Naive thymus-derived CD4-positive, alpha-beta T cell (primary cell): ENCODE measurements around the gene IP6K3. TPM values are rescaled to one million over a fixed set of nuclear protein-coding genes. Genes with fewer than 3 reads are reported as not detected.
A peak's percentile ranks its signal among the peaks of the same experiment; 100 is the strongest.

Experiments
- ATAC-seq: fragments of 150-1000 bp; cut with Tn5 transposase; 2 replicates; pipeline ENCODE4 v1.10.0; 2021; ENCODE audit warnings: mild to moderate bottlenecking, moderate library complexity
- CTCF ChIA-PET: fragments of 350-600 bp; sonication (Branson Sonifier 250); formaldehyde crosslinking; loops from one replicate; lab custom pipeline; 2021; ENCODE audit warnings: antibody characterized with exemption; lab: Charles Lee
- POLR2A ChIA-PET: fragments of 350-600 bp; sonication (Branson Sonifier 250); formaldehyde crosslinking; loops from one replicate; lab custom pipeline; 2021; ENCODE audit warnings: antibody characterized with exemption, inconsistent platforms; lab: Charles Lee
- DNase-seq, 9 donors: peaks; one replicate each; pipeline versions ENCODE4 v3.0.0 to v3.0.0-alpha.2; 2020 to 2022; ENCODE audit warnings: mixed read lengths in 1 of 9
- H3K27ac ChIP-seq: one replicate; pipeline ENCODE4 v1.7.0; 2013; ENCODE audit warnings: mild to moderate bottlenecking, low read depth, low read length, moderate library complexity
- H3K27me3 ChIP-seq, 2 donors: one replicate each; pipeline ENCODE4 v1.7.0; 2013; ENCODE audit warnings: low read length in 2 of 2, mild to moderate bottlenecking in 2 of 2, moderate library complexity in 2 of 2; ENCODE audit not compliant: control insufficient read depth in 2 of 2, insufficient read depth in 2 of 2
- H3K36me3 ChIP-seq, 3 experiments: 1 replicate in 2 of 3; 2 replicates in 1 of 3; pipeline ENCODE4 v1.7.0; 2013; ENCODE audit warnings: low read length in 3 of 3, mild to moderate bottlenecking in 3 of 3, moderate library complexity in 1 of 3; ENCODE audit not compliant: insufficient read depth in 3 of 3, control insufficient read depth in 2 of 3
- H3K4me1 ChIP-seq, 2 donors: one replicate each; pipeline ENCODE4 v1.7.0; 2013; ENCODE audit warnings: low read length in 2 of 2, mild to moderate bottlenecking in 2 of 2, moderate library complexity in 1 of 2; ENCODE audit not compliant: control insufficient read depth in 2 of 2, insufficient read depth in 2 of 2
- H3K4me3 ChIP-seq: 2 replicates; pipeline ENCODE4 v1.7.0; 2013; ENCODE audit warnings: mild to moderate bottlenecking, low read length
- H3K9me3 ChIP-seq, 3 experiments: 1 replicate in 2 of 3; 2 replicates in 1 of 3; pipeline ENCODE4 v1.7.0; 2013; ENCODE audit warnings: low read length in 3 of 3; ENCODE audit not compliant: control insufficient read depth in 2 of 3
- H3K27ac Mint-ChIP-seq, 9 donors: one replicate each; pipeline ENCODE4 v1.8.0; 2020 to 2022; ENCODE audit warnings: mixed read lengths in 9 of 9, mild to moderate bottlenecking in 8 of 9, moderate library complexity in 5 of 9, inconsistent platforms in 2 of 9
- H3K27me3 Mint-ChIP-seq, 5 donors: one replicate each; pipeline ENCODE4 v1.8.0; 2021 to 2022; ENCODE audit warnings: mixed read lengths in 5 of 5, mild to moderate bottlenecking in 1 of 5
- H3K36me3 Mint-ChIP-seq, 5 donors: one replicate each; pipeline ENCODE4 v1.8.0; 2020 to 2022; ENCODE audit warnings: mixed read lengths in 5 of 5, mild to moderate bottlenecking in 3 of 5, inconsistent platforms in 1 of 5
- H3K4me1 Mint-ChIP-seq, 7 donors: one replicate each; pipeline ENCODE4 v1.8.0; 2020 to 2022; ENCODE audit warnings: mixed read lengths in 7 of 7, mild to moderate bottlenecking in 3 of 7, inconsistent platforms in 1 of 7
- H3K4me3 Mint-ChIP-seq, 10 donors: one replicate each; pipeline ENCODE4 v1.8.0; 2020 to 2022; ENCODE audit warnings: mild to moderate bottlenecking in 10 of 10, mixed read lengths in 10 of 10, moderate library complexity in 6 of 10, inconsistent platforms in 2 of 10
- H3K9me3 Mint-ChIP-seq, 11 donors: one replicate each; pipeline ENCODE4 v1.8.0; 2020 to 2022; ENCODE audit warnings: mixed read lengths in 11 of 11, mild to moderate bottlenecking in 4 of 11, inconsistent platforms in 1 of 11, moderate library complexity in 1 of 11
- intact Hi-C, 2 donors: fragments of 100-400 bp; cut with micrococcal nuclease; formaldehyde crosslinking; loops; one replicate each; pipeline ENCODE4 v1.15.1; 2023
- polyA plus RNA-seq, 2 donors: library from polyadenylated mRNA; unstranded; fragments of 300-500 nt; fragmentation: Illumina TruSeq; gene quantifications; one replicate each; pipeline ENCODE4 v1.2.3, GENCODE V29; 2021
- total RNA-seq, 6 experiments: library from RNA in 5 of 6; stranded (reverse) in 5 of 6; gene quantifications; 1 replicate in 5 of 6; 2 replicates in 1 of 6; pipeline ENCODE4 v1.2.3 and lab custom pipeline; 2021 to 2026

IP6K3 gene
- total and polyA plus RNA-seq, 7 experiments from 2014 or later, result not detected

DNA sequence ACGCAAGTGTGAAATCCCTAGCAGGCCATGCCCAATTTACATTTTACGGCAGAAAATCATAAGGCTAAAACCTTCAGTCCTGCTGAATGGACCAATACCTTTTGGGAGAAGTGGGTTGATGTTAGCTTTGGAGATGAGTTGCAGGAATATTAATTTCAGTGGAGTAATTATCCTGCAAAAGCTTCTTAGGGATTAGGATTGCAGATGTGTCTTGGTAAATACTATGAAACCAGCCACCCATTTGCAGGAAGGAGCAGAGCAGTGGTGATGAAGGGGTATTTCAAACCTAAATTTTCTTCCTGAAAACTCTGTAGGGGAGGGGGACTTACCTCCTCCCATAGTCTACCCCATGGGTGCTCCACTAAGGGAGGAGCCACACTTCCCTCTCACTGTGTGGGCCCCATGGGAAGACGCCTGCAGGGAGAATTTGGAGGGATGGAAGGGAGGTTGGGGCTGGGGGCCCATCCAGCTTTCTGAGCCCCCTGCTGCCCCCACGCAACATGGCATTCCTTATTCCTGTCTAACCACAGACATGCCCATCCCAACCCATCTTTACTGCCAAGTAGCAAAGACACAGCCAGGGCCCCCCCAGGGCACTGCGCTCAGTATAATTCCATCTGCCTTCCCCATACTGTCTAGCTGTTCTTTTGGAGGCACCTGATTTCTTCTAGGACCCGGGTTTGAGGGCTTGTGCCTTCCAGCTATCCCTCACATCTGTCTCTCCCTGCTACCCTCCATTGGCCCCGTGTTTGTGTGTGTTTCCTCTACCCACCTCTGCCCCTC lies 20.6 kb downstream of the IP6K3 start:
- no peaks in the 10 kb centered on the region for H3K9me3 ChIP-seq
- CTCF ChIA-PET, result interaction anchor here (1.0 kb wide), 1 partner anchor 15 kb away, joined by 3 read pairs; the partner anchor contains the start of gene UQCC2
- H3K4me3 ChIP-seq, result no peak overlapping the region
- Mint-ChIP-seq H3K9me3 (no peaks in the 10 kb centered on the region), H3K4me1 (peaks cover 9 to 37% (median 28%) of the 10 kb centered on the region in 7 donors), H3K4me3 (no peak overlapping the region), H3K27me3 (peaks cover 0 to 36% (median 0%) of the 10 kb centered on the region in 5 donors), H3K36me3 (no peaks in the 10 kb centered on the region), H3K27ac (peak overlapping the region in 3 of 9 donors; percentile 61 to 82 (median 81))
- POLR2A ChIA-PET, result interaction anchor here (0.6 to 1.2 kb wide), 2 partner anchors 15 to 1339 kb away, joined by 3 to 5 read pairs; no protein-coding TSS in a partner anchor
- H3K27ac ChIP-seq, result no peak overlapping the region
- DNase-seq, result no peak
- H3K4me1 ChIP-seq, result peaks cover 0 to 18% of the 10 kb centered on the region in 2 donors
- intact Hi-C loops, result no loop called here
- ATAC-seq, result no peak
- no peaks in the 10 kb centered on the region for H3K36me3 ChIP-seq
- no peaks in the 10 kb centered on the region for H3K27me3 ChIP-seq

DNA sequence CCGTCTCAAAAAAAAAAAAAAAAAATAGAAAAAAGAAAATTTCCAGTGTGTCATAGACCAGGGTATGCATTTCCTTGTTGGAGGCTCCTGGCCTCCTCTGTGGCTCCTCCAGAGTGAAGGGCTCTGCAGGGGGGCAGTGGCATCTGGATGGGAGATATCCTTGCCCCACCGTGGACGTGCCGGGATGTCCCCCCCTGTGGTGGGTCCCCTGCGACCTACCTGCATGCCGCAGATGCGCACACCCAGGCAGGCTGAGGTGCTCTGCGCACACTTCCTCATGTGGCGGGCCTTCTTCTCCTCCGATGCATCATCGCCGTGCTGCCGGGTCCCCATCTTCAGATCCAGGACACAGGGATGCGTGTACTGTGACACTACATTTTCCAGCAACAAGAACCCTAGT lies 21.5 kb downstream of the IP6K3 start:
- H3K27ac Mint-ChIP-seq, result peak overlapping the region in 2 of 9 donors; percentile 71 to 81
- ChIA-PET CTCF (interaction anchor here (0.8 to 1.9 kb wide), 3 partner anchors 12 to 140 kb away, joined by 3 to 5 read pairs (median 3); partner anchors contain the start of gene UQCC2), POLR2A (interaction anchor here (0.6 to 1.7 kb wide), 2 partner anchors 14 to 1339 kb away, joined by 3 to 8 read pairs; partner anchors contain the start of gene UQCC2)
- peak overlapping the region in 1 of 10 donors; percentile 51 for H3K4me3 Mint-ChIP-seq
- DNase-seq, result no peak
- H3K9me3 ChIP-seq, result no peaks in the 10 kb centered on the region
- H3K4me3 ChIP-seq, result no peak overlapping the region
- H3K36me3 ChIP-seq, result no peaks in the 10 kb centered on the region
- peaks cover 0 to 18% of the 10 kb centered on the region in 2 donors for H3K4me1 ChIP-seq
- peaks cover 0 to 42% (median 3%) of the 10 kb centered on the region in 5 donors for H3K27me3 Mint-ChIP-seq
- no peaks in the 10 kb centered on the region for H3K36me3 Mint-ChIP-seq
- H3K27me3 ChIP-seq, result no peaks in the 10 kb centered on the region
- no peak for ATAC-seq
- no peak overlapping the region for H3K27ac ChIP-seq
- H3K4me1 Mint-ChIP-seq, result peaks cover 9 to 37% (median 28%) of the 10 kb centered on the region in 7 donors
- intact Hi-C loops, result no loop called here
- H3K9me3 Mint-ChIP-seq, result no peaks in the 10 kb centered on the region

DNA sequence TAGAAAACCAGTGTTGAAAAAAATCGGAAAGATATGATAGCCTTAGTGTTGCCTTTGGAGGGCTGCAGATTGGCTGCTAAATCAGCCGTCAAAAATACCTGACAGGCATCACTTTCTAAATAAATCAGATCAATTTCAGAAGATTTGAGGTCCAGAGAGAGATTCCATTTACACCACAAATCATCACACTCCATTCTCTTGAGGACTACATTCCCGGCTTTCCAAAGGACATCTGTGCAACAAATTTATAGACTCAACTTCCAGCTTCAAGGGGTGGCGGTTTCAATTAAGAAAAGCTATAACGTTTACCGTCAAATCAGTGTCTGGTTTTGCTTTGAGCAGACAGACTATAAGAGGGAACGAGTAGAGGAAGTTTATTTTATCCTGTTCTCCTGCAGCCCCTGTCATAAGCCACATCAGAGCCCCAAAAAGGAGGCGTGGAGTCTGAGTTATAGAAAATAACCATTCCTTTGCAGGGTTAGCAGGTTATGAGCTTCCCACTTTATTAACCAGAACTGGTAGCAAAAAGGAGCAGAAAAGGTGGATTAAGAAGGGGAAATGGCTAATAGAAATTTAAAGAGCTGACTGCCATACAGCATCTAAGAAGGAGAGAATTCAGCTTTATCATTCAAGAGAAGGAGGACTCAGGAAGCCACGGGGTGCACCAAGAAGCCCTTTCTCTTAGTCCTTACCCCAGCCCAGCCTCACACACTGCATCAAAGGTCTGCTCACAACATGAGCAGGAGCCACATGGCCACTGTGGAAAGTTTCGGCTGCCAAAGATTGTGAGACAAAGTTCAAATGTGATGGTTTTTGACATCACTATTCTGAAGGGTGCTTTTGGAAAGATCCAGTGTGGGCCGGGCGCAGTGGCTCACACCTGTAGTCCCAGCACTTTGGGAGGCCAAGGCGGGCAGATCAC lies 22.3 kb downstream of the IP6K3 start:
- H3K27ac ChIP-seq, result peak overlapping the region; percentile 51
- H3K27me3 ChIP-seq, result no peaks in the 10 kb centered on the region
- ATAC-seq (peak; percentile 61), DNase-seq (peak in 7 of 9 donors; percentile 16 to 42 (median 34))
- no peaks in the 10 kb centered on the region for H3K36me3 ChIP-seq
- intact Hi-C loops, result no loop called here
- H3K9me3 Mint-ChIP-seq, result no peaks in the 10 kb centered on the region
- H3K4me1 Mint-ChIP-seq, result peaks cover 9 to 37% (median 28%) of the 10 kb centered on the region in 7 donors
- peaks cover 0 to 18% of the 10 kb centered on the region in 2 donors for H3K4me1 ChIP-seq
- peak overlapping the region in 9 of 10 donors; percentile 59 to 81 (median 75) for H3K4me3 Mint-ChIP-seq
- no peaks in the 10 kb centered on the region for H3K36me3 Mint-ChIP-seq
- no peak overlapping the region for H3K4me3 ChIP-seq
- no peaks in the 10 kb centered on the region for H3K9me3 ChIP-seq
- peak overlapping the region in 8 of 9 donors; percentile 13 to 96 (median 80) for H3K27ac Mint-ChIP-seq
- peaks cover 0 to 45% (median 5%) of the 10 kb centered on the region in 5 donors for H3K27me3 Mint-ChIP-seq
- ChIA-PET POLR2A (interaction anchor here (1.1 to 1.7 kb wide), 5 partner anchors 9 to 104 kb away, joined by 3 to 8 read pairs (median 5); partner anchors contain the start of genes ITPR3 and UQCC2), CTCF (interaction anchor here (0.8 to 2.3 kb wide), 4 partner anchors 11 to 139 kb away, joined by 3 to 12 read pairs (median 6); partner anchors contain the start of gene UQCC2)

DNA sequence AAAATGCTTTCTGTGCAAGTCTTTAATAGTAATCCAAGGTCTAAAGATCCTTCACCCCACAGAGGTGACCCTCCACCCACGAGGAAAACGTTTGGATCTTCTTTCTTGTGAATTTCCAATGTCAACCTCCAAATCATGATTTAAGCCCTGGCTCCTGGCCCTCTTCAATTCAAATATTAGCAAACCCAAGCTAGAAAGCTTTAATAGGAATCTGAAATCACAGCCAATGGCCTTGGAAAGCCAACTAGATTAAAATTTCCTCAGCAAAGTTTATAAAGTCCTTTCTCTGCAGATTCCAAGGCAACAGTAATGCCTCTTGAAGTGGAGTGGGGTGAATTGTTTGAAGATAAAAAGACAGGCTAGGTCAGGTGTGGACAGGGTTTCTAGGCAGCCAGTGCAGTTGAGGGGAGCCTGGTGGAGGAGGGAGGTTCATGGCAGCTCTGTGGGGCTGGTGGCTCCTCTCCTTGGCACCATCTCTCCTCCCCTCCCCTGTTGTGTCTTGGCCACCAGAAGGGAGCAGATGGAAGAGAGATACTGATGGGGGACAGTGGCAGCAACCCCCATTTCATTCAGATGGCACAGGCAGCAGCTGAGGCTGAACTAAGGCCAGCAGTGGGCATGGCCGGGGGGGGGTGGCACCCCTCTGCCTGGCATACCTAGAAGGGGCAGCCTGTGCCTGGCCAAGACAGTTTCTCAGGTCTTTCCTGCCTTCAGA lies 23.2 kb downstream of the IP6K3 start:
- Histone ChIP-seq H3K36me3 (no peaks in the 10 kb centered on the region), H3K27ac (no peak overlapping the region), H3K27me3 (no peaks in the 10 kb centered on the region), H3K4me1 (peaks cover 0 to 18% of the 10 kb centered on the region in 2 donors), H3K9me3 (no peaks in the 10 kb centered on the region), H3K4me3 (no peak overlapping the region)
- Mint-ChIP-seq H3K4me1 (peaks cover 9 to 37% (median 28%) of the 10 kb centered on the region in 7 donors), H3K27ac (peak overlapping the region in 8 of 9 donors; percentile 56 to 96 (median 81)), H3K4me3 (peak overlapping the region in 9 of 10 donors; percentile 59 to 81 (median 75)), H3K27me3 (peaks cover 0 to 46% (median 5%) of the 10 kb centered on the region in 5 donors), H3K9me3 (no peaks in the 10 kb centered on the region), H3K36me3 (no peaks in the 10 kb centered on the region)
- intact Hi-C loops, result no loop called here
- DNase-seq (no peak), ATAC-seq (no peak)
- ChIA-PET CTCF (interaction anchor here (0.6 to 2.3 kb wide), 5 partner anchors 10 to 452 kb away, joined by 3 to 12 read pairs (median 5); partner anchors contain the start of gene UQCC2), POLR2A (interaction anchor here (0.9 to 1.7 kb wide), 6 partner anchors 8 to 103 kb away, joined by 3 to 8 read pairs (median 4); partner anchors contain the start of genes ITPR3 and UQCC2)

DNA sequence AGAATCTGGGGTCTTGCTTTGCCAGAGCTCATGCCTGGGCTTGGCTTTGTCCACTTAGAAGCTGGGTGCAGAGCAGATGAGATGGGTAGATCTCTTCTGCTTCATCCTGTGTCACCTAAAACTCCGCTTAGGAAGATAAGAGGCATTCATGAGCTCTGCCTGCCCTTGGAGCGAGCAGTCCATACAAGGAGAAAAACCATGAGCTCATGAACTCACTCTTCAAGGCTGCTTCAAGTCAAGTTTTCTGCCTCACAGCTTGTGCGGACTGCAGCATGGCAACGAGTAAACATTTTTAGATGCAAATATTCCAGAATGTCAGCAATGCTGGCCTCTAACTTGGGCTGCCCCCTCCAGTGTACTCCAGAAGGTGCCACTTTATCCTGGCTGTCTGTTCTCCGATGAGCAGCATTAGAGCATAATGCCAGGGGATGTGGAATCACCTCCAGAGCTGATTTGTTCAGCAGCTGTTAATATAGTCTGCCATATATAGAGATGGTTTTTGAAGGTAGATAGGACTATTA lies 24.5 kb downstream of the IP6K3 start:
- intact Hi-C loops, result no loop called here
- POLR2A ChIA-PET, result interaction anchor here (0.9 to 1.0 kb wide), 2 partner anchors 11 to 22 kb away, joined by 3 to 4 read pairs; partner anchors contain the start of gene UQCC2
- no peaks in the 10 kb centered on the region for H3K9me3 ChIP-seq
- H3K36me3 Mint-ChIP-seq, result no peaks in the 10 kb centered on the region
- H3K4me1 Mint-ChIP-seq, result peaks cover 9 to 37% (median 28%) of the 10 kb centered on the region in 7 donors
- H3K4me3 ChIP-seq, result no peak overlapping the region
- no peak overlapping the region for H3K4me3 Mint-ChIP-seq
- no peak overlapping the region for H3K27ac ChIP-seq
- no peak overlapping the region for H3K27ac Mint-ChIP-seq
- no peaks in the 10 kb centered on the region for H3K27me3 ChIP-seq
- CTCF ChIA-PET, result interaction anchor here (0.6 to 2.3 kb wide), 4 partner anchors 11 to 1002 kb away, joined by 3 to 12 read pairs (median 8); partner anchors contain the start of gene UQCC2
- no peaks in the 10 kb centered on the region for H3K36me3 ChIP-seq
- peaks cover 0 to 18% of the 10 kb centered on the region in 2 donors for H3K4me1 ChIP-seq
- H3K27me3 Mint-ChIP-seq, result peaks cover 0 to 51% (median 5%) of the 10 kb centered on the region in 5 donors
- DNase-seq, result no peak
- peaks cover 0 to 2% (median 0%) of the 10 kb centered on the region in 11 donors for H3K9me3 Mint-ChIP-seq
- ATAC-seq, result no peak
